Activated naive CD8-positive, alpha-beta T cell treated with anti-CD3 and anti-CD28 coated beads, Interleukin-2, amount 50 U/mL, for 16 hours (primary cell): Measurements from ENCODE around the gene GAS6.
A peak's percentile ranks its signal among the peaks of the same experiment; 100 is the strongest.

ENCODE experiments used
- DNase-seq: peaks from one replicate; pipeline ENCODE4 v3.0.0-alpha.2; 2020; ENCODE audit warnings: low read depth, low spot score

Gene GAS6

GRCh38 chr13:113820813-113821651 is 42.8 kb downstream of the GAS6 start:
- DNase-seq: no peak

- no peak for DNase-seq
Measured at GRCh38 chr13:113819731-113820715, 43.9 kb downstream of the GAS6 start.

- DNase-seq: no peak
Measured at GRCh38 chr13:113819341-113819730, 44.5 kb downstream of the GAS6 start.

GRCh38 chr13:113818700-113819295 is 45.1 kb downstream of the GAS6 start:
- no peak for DNase-seq

- no peak for DNase-seq
Measured at GRCh38 chr13:113817860-113818691, 45.8 kb downstream of the GAS6 start.

- DNase-seq: peak; percentile 76
Measured at GRCh38 chr13:113816946-113817859, 46.7 kb downstream of the GAS6 start.

- no peak for DNase-seq
Measured at GRCh38 chr13:113816254-113816929, 47.5 kb downstream of the GAS6 start.

- no peak for DNase-seq
Measured at GRCh38 chr13:113815151-113816058, 48.5 kb downstream of the GAS6 start.

- no peak for DNase-seq
Measured at GRCh38 chr13:113814435-113814821, 49.4 kb downstream of the GAS6 start.

GRCh38 chr13:113813749-113814434 is 50.0 kb downstream of the GAS6 start:
- DNase-seq: no peak

- no peak for DNase-seq
Measured at GRCh38 chr13:113813070-113813748, 50.7 kb downstream of the GAS6 start.

GRCh38 chr13:113812178-113813040 is 51.5 kb downstream of the GAS6 start:
- no peak for DNase-seq

GRCh38 chr13:113811081-113811928 is 52.6 kb downstream of the GAS6 start:
- DNase-seq: no peak

- no peak for DNase-seq
Measured at GRCh38 chr13:113810640-113811039, 53.2 kb downstream of the GAS6 start.

GRCh38 chr13:113809934-113810333 is 53.9 kb downstream of the GAS6 start:
- no peak for DNase-seq
